Lower lobe of right lung (tissue), 2 donors: ENCODE results near the gene CELSR1. TPM values are rescaled to one million over a fixed set of nuclear protein-coding genes. Genes with fewer than 3 reads are reported as not detected.
A peak's percentile ranks its signal among the peaks of the same experiment; 100 is the strongest.

Experiments used
- ATAC-seq, 2 donors: fragments of 200-7000 bp; cut with Tn5 transposase; one replicate each; pipeline ENCODE4 v1.9.1; 2020 to 2022; ENCODE audit warnings: mild to moderate bottlenecking in 2 of 2, moderate library complexity in 2 of 2
- DNase-seq: peaks from one replicate; pipeline ENCODE4 v3.0.0-alpha.2; 2020
- H3K27ac ChIP-seq: fragments of 200-600 bp; one replicate; pipeline ENCODE4 v1.8.0; 2022
- H3K27me3 ChIP-seq: fragments of 200-600 bp; one replicate; pipeline ENCODE4 v1.8.0; 2022; ENCODE audit warnings: low read depth
- H3K36me3 ChIP-seq: fragments of 200-600 bp; one replicate; pipeline ENCODE4 v1.8.0; 2022; ENCODE audit warnings: mild to moderate bottlenecking
- H3K4me1 ChIP-seq: fragments of 200-600 bp; one replicate; pipeline ENCODE4 v1.8.0; 2022
- H3K4me3 ChIP-seq: fragments of 200-600 bp; one replicate; pipeline ENCODE4 v1.8.0; 2022; ENCODE audit warnings: mild to moderate bottlenecking
- H3K9me3 ChIP-seq: fragments of 200-600 bp; one replicate; pipeline ENCODE4 v1.8.0; 2022
- CTCF ChIP-seq: fragments of 200-600 bp; IDR thresholded peaks from one replicate; pipeline ENCODE4 v1.8.0; 2022; ENCODE audit warnings: antibody characterized with exemption, mild to moderate bottlenecking
- intact Hi-C: fragments of 100-400 bp; cut with DNase I; formaldehyde crosslinking; loops from one replicate; pipeline ENCODE4 v1.11.0; 2022
- total RNA-seq: library from RNA; stranded (reverse); fragmentation: NEBNext Ultra II Directional; extraction: Animal tissue kit (Norgen Biotek cat#: 25700); gene quantifications from one replicate; pipeline ENCODE4 v1.2.1, GENCODE V29; 2021
- donor health status: DM: no; HTN: yes; CAD: no; lungs with severe emphysema.

Gene CELSR1
- total RNA-seq, 1 donor from 2014 or later: 51.8 TPM

DNA sequence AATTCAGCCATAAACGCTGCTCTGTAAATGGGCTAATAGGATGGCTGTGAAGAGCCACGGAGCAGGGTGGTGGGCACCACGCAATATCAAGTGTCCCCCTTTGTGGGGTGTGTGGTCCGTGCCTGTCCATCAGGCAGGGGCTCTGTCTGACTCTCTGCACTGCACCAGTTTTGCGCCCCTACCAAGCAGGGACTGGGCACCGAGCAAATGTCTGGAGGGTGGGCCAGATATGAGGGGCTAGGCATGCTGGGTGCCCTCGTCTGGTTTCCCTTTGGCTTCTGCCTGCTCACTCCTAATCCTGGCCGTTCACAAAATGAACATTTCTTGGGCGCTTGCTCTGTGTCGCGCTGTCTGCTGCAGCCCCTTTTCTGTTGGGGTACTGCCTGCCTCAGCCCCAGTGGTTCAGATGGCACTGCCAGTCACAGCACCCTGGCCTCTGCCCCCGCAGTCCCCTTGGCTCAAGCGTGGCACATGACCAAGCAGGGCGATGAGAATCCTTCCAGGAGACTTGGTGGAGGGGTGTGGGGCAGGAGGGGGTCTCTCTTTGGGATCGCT is 37.1 kb upstream of the CELSR1 start:
- Histone ChIP-seq H3K9me3 (peaks cover 10% of the 10 kb centered on the region), H3K27ac (peak overlapping the region; percentile 39), H3K36me3 (no peaks in the 10 kb centered on the region), H3K27me3 (no peaks in the 10 kb centered on the region), H3K4me3 (no peak overlapping the region), H3K4me1 (peaks cover 37% of the 10 kb centered on the region)
- DNase-seq (peak; percentile 35), ATAC-seq (no peak)
- intact Hi-C loops: no loop called here
- no peak for TF ChIP-seq CTCF

DNA sequence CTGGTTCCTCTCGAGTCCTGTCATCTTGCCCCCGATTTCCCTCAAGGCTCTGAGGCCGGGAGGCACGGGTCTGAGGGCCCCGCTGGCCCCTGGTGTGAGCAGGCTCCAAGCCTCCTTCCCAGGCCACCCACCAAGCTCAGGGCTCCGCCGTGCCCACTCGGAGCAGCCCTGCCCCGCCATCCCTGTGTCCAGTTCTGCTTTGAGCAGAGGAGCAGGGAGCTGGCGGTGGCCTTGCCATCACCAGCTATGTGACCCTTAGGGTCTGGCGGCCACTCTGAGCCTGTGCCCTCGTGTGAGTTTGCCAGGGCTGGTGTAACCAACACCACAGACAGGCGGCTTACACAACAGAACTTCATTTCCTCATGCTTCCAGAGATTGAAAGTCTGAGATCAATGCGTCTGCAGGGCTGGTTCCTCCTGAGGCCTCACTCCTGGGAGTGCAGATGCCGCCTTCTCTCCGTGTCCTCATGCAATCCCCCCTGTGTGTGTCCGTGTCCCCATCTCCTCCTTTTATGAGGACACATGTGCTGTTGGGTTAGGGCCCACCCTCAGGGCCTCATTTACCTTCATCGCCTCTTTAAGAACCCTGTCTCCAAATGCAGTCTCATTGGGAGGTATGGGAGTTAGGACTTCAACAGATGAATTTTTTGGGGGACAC is 36.5 kb upstream of the CELSR1 start:
- DNase-seq (peak; percentile 68), ATAC-seq (no peak)
- Histone ChIP-seq H3K36me3 (no peaks in the 10 kb centered on the region), H3K4me3 (no peak overlapping the region), H3K9me3 (peaks cover 10% of the 10 kb centered on the region), H3K4me1 (peaks cover 31% of the 10 kb centered on the region), H3K27me3 (no peaks in the 10 kb centered on the region), H3K27ac (no peak overlapping the region)
- intact Hi-C loops: no loop called here
- TF ChIP-seq CTCF: no peak

GRCh38 chr22:46572911-46573780 is 35.7 kb upstream of the CELSR1 start:
- Histone ChIP-seq H3K4me1 (peaks cover 23% of the 10 kb centered on the region), H3K27ac (no peak overlapping the region), H3K36me3 (no peaks in the 10 kb centered on the region), H3K9me3 (peaks cover 10% of the 10 kb centered on the region), H3K27me3 (no peaks in the 10 kb centered on the region), H3K4me3 (no peak overlapping the region)
- no peak for ATAC-seq
- peak; percentile 33 for DNase-seq
- intact Hi-C loops: no loop called here
- no peak for TF ChIP-seq CTCF

- Histone ChIP-seq H3K27ac (no peak overlapping the region), H3K9me3 (peaks cover 10% of the 10 kb centered on the region), H3K4me3 (no peak overlapping the region), H3K27me3 (no peaks in the 10 kb centered on the region), H3K36me3 (no peaks in the 10 kb centered on the region), H3K4me1 (peaks cover 17% of the 10 kb centered on the region)
- ATAC-seq: no peak
- TF ChIP-seq CTCF: no peak
- intact Hi-C loops: no loop called here
- peak; percentile 3 for DNase-seq
Observed at GRCh38 chr22:46571642-46572250, 34.3 kb upstream of the CELSR1 start.

DNA sequence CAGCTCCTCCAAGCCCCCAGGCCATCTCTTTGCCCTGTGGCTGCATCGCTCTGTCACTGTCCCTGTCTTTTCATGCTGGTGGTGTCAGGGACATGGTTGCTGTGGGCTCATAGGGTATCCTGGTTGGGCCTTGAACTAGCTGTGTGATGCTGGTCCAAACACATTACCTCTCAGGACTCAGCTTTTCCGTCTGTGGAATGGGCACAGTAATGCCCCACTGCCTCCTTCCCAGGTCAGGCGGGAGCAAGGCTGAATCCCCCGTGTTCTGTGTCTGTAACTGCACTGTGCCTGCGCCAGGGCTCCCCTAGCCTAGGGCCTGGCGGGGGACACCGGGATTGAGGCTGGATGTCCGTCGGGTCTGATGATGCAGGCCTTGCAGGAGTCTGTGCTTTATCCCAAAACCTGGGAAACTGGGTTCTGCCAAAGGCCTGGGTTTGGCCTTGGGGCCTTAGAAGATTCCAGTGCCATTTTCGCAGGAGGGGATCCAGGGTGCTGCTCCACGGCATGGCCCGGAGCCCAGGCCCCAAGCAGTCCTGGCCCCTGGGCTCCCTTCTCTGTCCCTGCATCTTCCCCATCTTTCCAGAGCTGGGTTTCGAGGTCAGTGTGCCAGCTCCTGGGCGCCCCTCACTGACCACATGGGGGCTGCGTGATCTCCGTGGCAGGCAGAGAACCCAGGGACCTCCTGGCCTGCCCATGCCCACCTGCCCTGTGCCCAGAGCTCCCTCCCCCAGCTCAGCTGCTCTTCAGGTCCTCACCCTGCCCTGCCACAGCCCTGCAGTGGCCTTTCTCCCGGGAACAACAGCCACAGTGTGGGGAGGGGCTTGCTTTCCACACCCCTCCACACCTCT is 32.7 kb upstream of the CELSR1 start:
- intact Hi-C loops: no loop called here

More for the DNA sequence above, 32.7 kb upstream of the CELSR1 start:
- ATAC-seq (peak in 1 of 2 donors; percentile 4), DNase-seq (peak; percentile 37)
- no peaks in the 10 kb centered on the region for H3K36me3 ChIP-seq
- H3K4me1 ChIP-seq: peaks cover 3% of the 10 kb centered on the region
- no peak overlapping the region for H3K27ac ChIP-seq
- no peaks in the 10 kb centered on the region for H3K27me3 ChIP-seq
- no peak for TF ChIP-seq CTCF
- H3K4me3 ChIP-seq: no peak overlapping the region
- peaks cover 10% of the 10 kb centered on the region for H3K9me3 ChIP-seq
